ENCODE measurements around the gene CYP11A1. TPM values are rescaled to one million over a fixed set of nuclear protein-coding genes. Genes with fewer than 3 reads are reported as not detected.

CYP11A1 gene
- polyA plus RNA-seq, 2 donors, result 2.3 to 5.7 TPM

GRCh38 chr15:74396445-74397238 lies 29.2 kb upstream of the CYP11A1 start:
- H3K4me3 ChIP-seq (ENCODE audit: low read depth in 1 of 2, low read length in 2 of 2), result no peak overlapping the region
- WGBS, 2 donors, result 67 to 73% methylated on average over 9 of the region's 9 CpGs
- peaks cover 3 to 11% of the 10 kb centered on the region in 2 donors for H3K4me1 ChIP-seq (ENCODE audit: control insufficient read depth in 2 of 2, insufficient read depth in 2 of 2, low read length in 1 of 2)
- no peaks in the 10 kb centered on the region for H3K36me3 ChIP-seq (ENCODE audit: control insufficient read depth in 2 of 2, insufficient read depth in 2 of 2, low read length in 1 of 2)
- peak overlapping the region in 1 of 2 donors; percentile 7 for H3K27ac ChIP-seq (ENCODE audit: low read depth in 2 of 2, low read length in 1 of 2)
- H3K9me3 ChIP-seq (ENCODE audit: control insufficient read depth in 2 of 2, insufficient read depth in 1 of 2, low read depth in 1 of 2, low read length in 1 of 2), result no peaks in the 10 kb centered on the region
- no peaks in the 10 kb centered on the region for H3K27me3 ChIP-seq (ENCODE audit: control insufficient read depth in 1 of 2, insufficient read depth in 2 of 2, low read length in 2 of 2)

- no peaks in the 10 kb centered on the region for H3K27me3 ChIP-seq (ENCODE audit: control insufficient read depth in 1 of 2, insufficient read depth in 2 of 2, low read length in 2 of 2)
- H3K4me1 ChIP-seq (ENCODE audit: control insufficient read depth in 2 of 2, insufficient read depth in 2 of 2, low read length in 1 of 2), result peaks cover under 1 to 9% of the 10 kb centered on the region in 2 donors
- H3K27ac ChIP-seq (ENCODE audit: low read depth in 2 of 2, low read length in 1 of 2), result peak overlapping the region in 1 of 2 donors; percentile 3
- H3K9me3 ChIP-seq (ENCODE audit: control insufficient read depth in 2 of 2, insufficient read depth in 1 of 2, low read depth in 1 of 2, low read length in 1 of 2), result no peaks in the 10 kb centered on the region
- WGBS, 2 donors, result 66 to 78% methylated on average over 10 of the region's 10 CpGs
- no peaks in the 10 kb centered on the region for H3K36me3 ChIP-seq (ENCODE audit: control insufficient read depth in 2 of 2, insufficient read depth in 2 of 2, low read length in 1 of 2)
- no peak overlapping the region for H3K4me3 ChIP-seq (ENCODE audit: low read depth in 1 of 2, low read length in 2 of 2)
These were observed 28.6 kb upstream of the CYP11A1 start for GRCh38 chr15:74396146-74396438.

- Histone ChIP-seq H3K27ac (ENCODE audit: low read depth in 2 of 2, low read length in 1 of 2) (no peak overlapping the region), H3K27me3 (ENCODE audit: control insufficient read depth in 1 of 2, insufficient read depth in 2 of 2, low read length in 2 of 2) (no peaks in the 10 kb centered on the region), H3K36me3 (ENCODE audit: control insufficient read depth in 2 of 2, insufficient read depth in 2 of 2, low read length in 1 of 2) (no peaks in the 10 kb centered on the region), H3K4me1 (ENCODE audit: control insufficient read depth in 2 of 2, insufficient read depth in 2 of 2, low read length in 1 of 2) (peaks cover 0 to 8% of the 10 kb centered on the region in 2 donors), H3K9me3 (ENCODE audit: control insufficient read depth in 2 of 2, insufficient read depth in 1 of 2, low read depth in 1 of 2, low read length in 1 of 2) (no peaks in the 10 kb centered on the region), H3K4me3 (ENCODE audit: low read depth in 1 of 2, low read length in 2 of 2) (no peak overlapping the region)
- WGBS, 2 donors, result 83 to 88% methylated on average over 16 to 17 of the region's 17 CpGs
These were observed 28.1 kb upstream of the CYP11A1 start for GRCh38 chr15:74395319-74396145.

GRCh38 chr15:74394090-74394846 lies 26.8 kb upstream of the CYP11A1 start:
- Histone ChIP-seq H3K9me3 (ENCODE audit: control insufficient read depth in 2 of 2, insufficient read depth in 1 of 2, low read depth in 1 of 2, low read length in 1 of 2) (no peaks in the 10 kb centered on the region), H3K36me3 (ENCODE audit: control insufficient read depth in 2 of 2, insufficient read depth in 2 of 2, low read length in 1 of 2) (no peaks in the 10 kb centered on the region), H3K27me3 (ENCODE audit: control insufficient read depth in 1 of 2, insufficient read depth in 2 of 2, low read length in 2 of 2) (no peaks in the 10 kb centered on the region), H3K4me3 (ENCODE audit: low read depth in 1 of 2, low read length in 2 of 2) (no peak overlapping the region), H3K27ac (ENCODE audit: low read depth in 2 of 2, low read length in 1 of 2) (no peak overlapping the region), H3K4me1 (ENCODE audit: control insufficient read depth in 2 of 2, insufficient read depth in 2 of 2, low read length in 1 of 2) (peaks cover 0 to 8% of the 10 kb centered on the region in 2 donors)
- 87 to 90% methylated on average over 11 of the region's 11 CpGs for whole genome bisulfite sequencing, 2 donors

- H3K9me3 ChIP-seq (ENCODE audit: control insufficient read depth in 2 of 2, insufficient read depth in 1 of 2, low read depth in 1 of 2, low read length in 1 of 2), result no peaks in the 10 kb centered on the region
- WGBS, 2 donors, result 80 to 84% methylated on average over 13 of the region's 13 CpGs
- no peaks in the 10 kb centered on the region for H3K36me3 ChIP-seq (ENCODE audit: control insufficient read depth in 2 of 2, insufficient read depth in 2 of 2, low read length in 1 of 2)
- H3K27ac ChIP-seq (ENCODE audit: low read depth in 2 of 2, low read length in 1 of 2), result no peak overlapping the region
- peaks cover 0 to 8% of the 10 kb centered on the region in 2 donors for H3K4me1 ChIP-seq (ENCODE audit: control insufficient read depth in 2 of 2, insufficient read depth in 2 of 2, low read length in 1 of 2)
- no peaks in the 10 kb centered on the region for H3K27me3 ChIP-seq (ENCODE audit: control insufficient read depth in 1 of 2, insufficient read depth in 2 of 2, low read length in 2 of 2)
- no peak overlapping the region for H3K4me3 ChIP-seq (ENCODE audit: low read depth in 1 of 2, low read length in 2 of 2)
These were observed 26.0 kb upstream of the CYP11A1 start for GRCh38 chr15:74393423-74393822.

- no peak overlapping the region for H3K27ac ChIP-seq (ENCODE audit: low read depth in 2 of 2, low read length in 1 of 2)
- H3K9me3 ChIP-seq (ENCODE audit: control insufficient read depth in 2 of 2, insufficient read depth in 1 of 2, low read depth in 1 of 2, low read length in 1 of 2), result no peaks in the 10 kb centered on the region
- peaks cover 0 to 8% of the 10 kb centered on the region in 2 donors for H3K4me1 ChIP-seq (ENCODE audit: control insufficient read depth in 2 of 2, insufficient read depth in 2 of 2, low read length in 1 of 2)
- no peaks in the 10 kb centered on the region for H3K27me3 ChIP-seq (ENCODE audit: control insufficient read depth in 1 of 2, insufficient read depth in 2 of 2, low read length in 2 of 2)
- H3K36me3 ChIP-seq (ENCODE audit: control insufficient read depth in 2 of 2, insufficient read depth in 2 of 2, low read length in 1 of 2), result no peaks in the 10 kb centered on the region
- H3K4me3 ChIP-seq (ENCODE audit: low read depth in 1 of 2, low read length in 2 of 2), result no peak overlapping the region
- 87% methylated on average over 7 of the region's 7 CpGs for WGBS, 2 donors
These were observed 25.5 kb upstream of the CYP11A1 start for GRCh38 chr15:74392902-74393301.

- Histone ChIP-seq H3K4me3 (ENCODE audit: low read depth in 1 of 2, low read length in 2 of 2) (no peak overlapping the region), H3K9me3 (ENCODE audit: control insufficient read depth in 2 of 2, insufficient read depth in 1 of 2, low read depth in 1 of 2, low read length in 1 of 2) (no peaks in the 10 kb centered on the region), H3K36me3 (ENCODE audit: control insufficient read depth in 2 of 2, insufficient read depth in 2 of 2, low read length in 1 of 2) (no peaks in the 10 kb centered on the region), H3K4me1 (ENCODE audit: control insufficient read depth in 2 of 2, insufficient read depth in 2 of 2, low read length in 1 of 2) (peaks cover 0 to 4% of the 10 kb centered on the region in 2 donors), H3K27me3 (ENCODE audit: control insufficient read depth in 1 of 2, insufficient read depth in 2 of 2, low read length in 2 of 2) (no peaks in the 10 kb centered on the region), H3K27ac (ENCODE audit: low read depth in 2 of 2, low read length in 1 of 2) (no peak overlapping the region)
- 51 to 53% methylated on average over 8 of the region's 8 CpGs for WGBS, 2 donors
These were observed 25.0 kb upstream of the CYP11A1 start for GRCh38 chr15:74392451-74392830.

- 81 to 82% methylated on average over 9 of the region's 9 CpGs for WGBS, 2 donors
- peaks cover 0 to 4% of the 10 kb centered on the region in 2 donors for H3K4me1 ChIP-seq (ENCODE audit: control insufficient read depth in 2 of 2, insufficient read depth in 2 of 2, low read length in 1 of 2)
These were observed 24.4 kb upstream of the CYP11A1 start for GRCh38 chr15:74391582-74392450.

More at GRCh38 chr15:74391582-74392450, 24.4 kb upstream of the CYP11A1 start:
- no peaks in the 10 kb centered on the region for H3K36me3 ChIP-seq (ENCODE audit: control insufficient read depth in 2 of 2, insufficient read depth in 2 of 2, low read length in 1 of 2)
- no peak overlapping the region for H3K27ac ChIP-seq (ENCODE audit: low read depth in 2 of 2, low read length in 1 of 2)
- H3K27me3 ChIP-seq (ENCODE audit: control insufficient read depth in 1 of 2, insufficient read depth in 2 of 2, low read length in 2 of 2), result no peaks in the 10 kb centered on the region
- no peak overlapping the region for H3K4me3 ChIP-seq (ENCODE audit: low read depth in 1 of 2, low read length in 2 of 2)
- H3K9me3 ChIP-seq (ENCODE audit: control insufficient read depth in 2 of 2, insufficient read depth in 1 of 2, low read depth in 1 of 2, low read length in 1 of 2), result no peaks in the 10 kb centered on the region

Data from esophagus (tissue), 2 donors.